IPS-20b (cell line): ENCODE data around the gene MYBPC1.

Experiments
- H3K27ac ChIP-seq: one replicate; pipeline ENCODE4 v1.5.1; 2013; ENCODE audit warnings: low read length
- H3K27me3 ChIP-seq: 2 replicates; pipeline ENCODE4 v1.6.1; 2013; ENCODE audit warnings: mild to moderate bottlenecking, low read length, inconsistent platforms; ENCODE audit not compliant: insufficient read depth
- H3K36me3 ChIP-seq: 2 replicates; pipeline ENCODE4 v1.6.1; 2013; ENCODE audit warnings: low read depth, mild to moderate bottlenecking, inconsistent platforms, low read length, moderate library complexity; ENCODE audit not compliant: insufficient read depth
- H3K4me1 ChIP-seq: 2 replicates; pipeline ENCODE4 v1.6.1; 2013; ENCODE audit warnings: mild to moderate bottlenecking, control low read depth, inconsistent platforms, low read length, moderate library complexity; ENCODE audit not compliant: insufficient read depth
- H3K4me3 ChIP-seq: 2 replicates; pipeline ENCODE4 v1.5.1; 2013; ENCODE audit warnings: mild to moderate bottlenecking, low read length, inconsistent platforms
- H3K9ac ChIP-seq: 2 replicates; pipeline ENCODE4 v1.6.1; 2013; ENCODE audit warnings: low read depth, mild to moderate bottlenecking, inconsistent platforms, low read length, moderate library complexity
- H3K9me3 ChIP-seq: 2 replicates; pipeline ENCODE4 v1.6.1; 2013; ENCODE audit warnings: mild to moderate bottlenecking, low read depth, low read length, inconsistent platforms; ENCODE audit not compliant: insufficient read depth

The MYBPC1 gene

GRCh38 chr12:101686176-101686575, 91.4 kb downstream of the MYBPC1 start:
- Histone ChIP-seq H3K4me3 (no peak overlapping the region), H3K27me3 (no peaks in the 10 kb centered on the region), H3K4me1 (0 out of 2 replicates have a peak, but pooled peaks cover 6% of the 10 kb centered on the region), H3K36me3 (no peaks in the 10 kb centered on the region), H3K9ac (no peak overlapping the region), H3K9me3 (no peaks in the 10 kb centered on the region), H3K27ac (no peak overlapping the region)

GRCh38 chr12:101690544-101691098, 95.8 kb downstream of the MYBPC1 start:
- H3K4me1 ChIP-seq: no peaks in the 10 kb centered on the region
- peaks cover 8% of the 10 kb centered on the region for H3K27me3 ChIP-seq
- H3K9ac ChIP-seq: no peak overlapping the region
- H3K36me3 ChIP-seq: no peaks in the 10 kb centered on the region
- H3K27ac ChIP-seq: no peak overlapping the region
- no peak overlapping the region for H3K4me3 ChIP-seq
- no peaks in the 10 kb centered on the region for H3K9me3 ChIP-seq

DNA sequence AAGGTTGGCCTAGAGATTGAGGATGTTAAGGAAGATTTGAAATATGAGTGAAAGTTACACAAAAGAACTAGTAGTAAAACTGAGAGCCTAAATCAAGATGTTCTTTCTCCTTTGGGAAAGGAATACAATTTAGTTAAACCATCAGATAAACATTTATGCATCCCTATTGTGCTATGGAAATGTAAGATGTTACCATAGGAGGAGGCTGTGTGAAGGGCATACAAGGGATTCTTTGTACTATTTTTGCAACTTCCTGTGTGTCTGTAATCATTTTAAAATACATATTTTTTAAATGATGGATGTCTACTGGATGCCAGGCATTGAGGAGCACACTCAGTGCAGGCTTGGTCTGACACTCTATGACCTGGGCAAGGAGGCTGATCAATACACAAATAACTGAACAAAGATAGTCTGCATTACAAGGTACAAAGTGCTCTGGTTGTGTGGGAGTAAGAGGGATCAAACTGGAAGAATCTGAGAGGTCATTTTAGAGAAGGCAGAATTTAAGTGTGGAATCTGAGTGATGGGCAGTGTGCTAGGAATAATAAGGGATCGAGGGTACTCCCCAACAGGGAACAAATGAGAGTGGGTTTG, 96.8 kb downstream of the MYBPC1 start:
- Histone ChIP-seq H3K36me3 (no peaks in the 10 kb centered on the region), H3K4me3 (no peak overlapping the region), H3K9ac (no peak overlapping the region), H3K27ac (no peak overlapping the region), H3K27me3 (peaks cover 18% of the 10 kb centered on the region), H3K4me1 (0 out of 2 replicates have a peak, but pooled peaks cover 1% of the 10 kb centered on the region), H3K9me3 (no peaks in the 10 kb centered on the region)

DNA sequence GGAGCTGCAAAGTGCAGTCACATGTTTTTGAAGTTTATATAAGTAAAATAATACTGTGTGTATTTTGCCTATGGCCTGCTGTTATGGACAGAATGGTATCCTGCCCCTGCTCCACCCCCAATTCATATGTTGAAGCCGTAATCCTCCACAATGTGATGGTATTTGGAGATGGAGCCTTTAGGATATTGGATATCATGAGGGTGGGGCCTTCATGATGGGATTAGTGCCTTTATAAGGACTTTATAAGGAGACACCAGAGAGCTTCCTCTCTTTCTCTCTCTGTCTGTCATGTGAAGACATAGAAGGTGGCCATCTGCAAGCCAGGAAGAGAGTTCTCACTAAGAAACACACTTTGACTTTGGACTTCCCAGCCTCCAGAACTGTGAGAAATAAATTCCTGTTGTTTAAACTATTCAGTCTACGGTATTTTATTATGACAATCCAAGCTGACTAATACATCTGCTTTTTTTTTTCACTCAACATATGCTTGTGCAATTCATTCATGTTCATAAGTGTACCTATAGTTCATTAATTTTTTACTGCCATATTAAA, 99.6 kb downstream of the MYBPC1 start:
- Histone ChIP-seq H3K9me3 (no peaks in the 10 kb centered on the region), H3K36me3 (no peaks in the 10 kb centered on the region), H3K9ac (no peak overlapping the region), H3K4me1 (peaks cover 3% of the 10 kb centered on the region; the same call in 1 of the 2 replicates), H3K4me3 (no peak overlapping the region), H3K27me3 (peaks cover 33% of the 10 kb centered on the region), H3K27ac (no peak overlapping the region)

DNA sequence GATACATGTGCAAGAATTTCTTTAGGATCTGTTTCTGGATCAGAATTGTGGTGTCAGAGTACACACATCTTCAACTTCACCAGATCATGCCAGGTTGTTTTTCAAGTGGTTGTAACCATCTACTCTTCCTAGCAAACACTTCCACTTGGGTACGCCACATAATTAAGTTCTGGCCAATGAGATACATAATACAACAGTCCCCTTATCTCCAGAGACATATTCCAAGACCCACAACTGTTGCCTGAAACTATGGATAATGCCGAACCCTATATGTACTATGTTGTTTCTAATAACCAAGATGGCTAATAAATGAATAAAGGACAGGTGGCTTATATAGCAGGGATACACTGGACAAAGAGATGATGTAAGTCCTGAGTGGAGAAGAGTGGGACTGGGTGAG, 100.2 kb downstream of the MYBPC1 start:
- H3K4me3 ChIP-seq: no peak overlapping the region
- H3K9me3 ChIP-seq: no peaks in the 10 kb centered on the region
- H3K27ac ChIP-seq: no peak overlapping the region
- no peaks in the 10 kb centered on the region for H3K36me3 ChIP-seq
- peaks cover 3% of the 10 kb centered on the region; the same call in 1 of the 2 replicates for H3K4me1 ChIP-seq
- peaks cover 33% of the 10 kb centered on the region for H3K27me3 ChIP-seq
- no peak overlapping the region for H3K9ac ChIP-seq

DNA sequence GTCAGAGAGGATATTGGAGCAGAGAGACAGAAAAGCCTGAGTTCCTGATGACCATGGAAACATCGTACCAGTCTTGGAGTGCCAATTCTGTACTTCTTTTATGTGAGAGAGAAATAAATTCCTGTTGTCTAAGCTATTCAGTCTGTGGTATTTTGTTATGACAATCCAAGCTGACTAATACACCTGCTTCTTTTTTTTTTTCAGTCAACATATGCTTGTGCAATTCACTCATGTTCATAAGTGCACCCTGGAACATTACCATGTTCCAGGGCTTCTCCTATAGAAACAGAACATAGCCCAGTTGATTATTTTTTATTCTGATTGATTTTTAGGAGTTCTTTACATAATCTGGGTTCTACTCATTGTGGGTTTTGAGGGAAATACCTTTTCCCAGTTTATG, 100.9 kb downstream of the MYBPC1 start:
- no peaks in the 10 kb centered on the region for H3K36me3 ChIP-seq
- no peak overlapping the region for H3K4me3 ChIP-seq
- H3K9ac ChIP-seq: no peak overlapping the region
- H3K9me3 ChIP-seq: no peaks in the 10 kb centered on the region
- peaks cover 33% of the 10 kb centered on the region for H3K27me3 ChIP-seq
- H3K4me1 ChIP-seq: peaks cover 3% of the 10 kb centered on the region; the same call in 1 of the 2 replicates
- H3K27ac ChIP-seq: no peak overlapping the region

DNA sequence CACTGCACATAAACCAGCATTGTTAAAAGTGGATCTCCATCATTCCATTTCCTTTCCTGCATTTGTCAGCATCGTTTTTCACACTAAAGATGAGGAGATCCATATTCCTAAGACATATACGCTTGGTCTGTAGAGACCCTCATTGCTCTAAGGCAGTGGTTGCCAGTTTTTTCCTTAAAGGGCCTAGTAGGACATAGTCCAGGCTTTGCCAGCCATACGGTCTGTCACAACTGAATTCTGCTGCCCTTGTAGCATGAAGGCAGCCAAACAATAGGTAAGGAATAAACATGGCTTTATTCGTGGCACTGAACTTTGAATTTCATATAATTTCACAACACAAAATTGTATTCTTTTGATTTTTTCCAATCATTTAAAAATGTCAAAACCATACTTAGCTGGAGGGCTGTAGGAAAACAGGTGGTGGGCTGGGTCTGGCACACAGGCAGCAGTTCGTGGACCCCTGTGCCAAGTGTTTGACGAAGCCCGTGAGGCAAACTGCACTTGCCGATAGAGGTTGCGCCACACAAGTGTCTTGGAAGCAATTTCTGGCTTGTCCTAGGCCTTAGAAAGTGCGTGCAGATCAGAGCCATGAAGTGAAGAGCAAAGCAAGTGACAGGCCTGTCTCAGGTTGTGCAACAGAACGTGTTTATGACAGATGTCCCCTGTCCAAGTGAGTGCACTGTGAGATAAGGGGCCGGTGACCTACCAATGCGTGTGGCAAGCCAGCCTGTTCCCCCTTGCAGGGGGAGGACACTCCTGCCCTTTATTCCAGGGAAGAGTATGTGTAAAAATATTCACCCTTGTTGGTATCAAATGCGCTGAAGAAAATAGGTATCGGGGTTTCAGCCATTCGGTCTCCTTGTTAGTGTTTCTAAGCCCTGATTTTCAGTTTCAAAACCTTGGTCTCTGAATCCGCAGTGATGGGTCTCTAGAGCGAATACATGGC, 101.8 kb downstream of the MYBPC1 start:
- Histone ChIP-seq H3K27me3 (peaks cover 33% of the 10 kb centered on the region), H3K9me3 (no peaks in the 10 kb centered on the region), H3K36me3 (no peaks in the 10 kb centered on the region), H3K9ac (peak overlapping the region; percentile 76; the same call in 1 of the 2 replicates), H3K4me3 (peak overlapping the region; percentile 89), H3K27ac (no peak overlapping the region), H3K4me1 (peaks cover 3% of the 10 kb centered on the region; the same call in 1 of the 2 replicates)

DNA sequence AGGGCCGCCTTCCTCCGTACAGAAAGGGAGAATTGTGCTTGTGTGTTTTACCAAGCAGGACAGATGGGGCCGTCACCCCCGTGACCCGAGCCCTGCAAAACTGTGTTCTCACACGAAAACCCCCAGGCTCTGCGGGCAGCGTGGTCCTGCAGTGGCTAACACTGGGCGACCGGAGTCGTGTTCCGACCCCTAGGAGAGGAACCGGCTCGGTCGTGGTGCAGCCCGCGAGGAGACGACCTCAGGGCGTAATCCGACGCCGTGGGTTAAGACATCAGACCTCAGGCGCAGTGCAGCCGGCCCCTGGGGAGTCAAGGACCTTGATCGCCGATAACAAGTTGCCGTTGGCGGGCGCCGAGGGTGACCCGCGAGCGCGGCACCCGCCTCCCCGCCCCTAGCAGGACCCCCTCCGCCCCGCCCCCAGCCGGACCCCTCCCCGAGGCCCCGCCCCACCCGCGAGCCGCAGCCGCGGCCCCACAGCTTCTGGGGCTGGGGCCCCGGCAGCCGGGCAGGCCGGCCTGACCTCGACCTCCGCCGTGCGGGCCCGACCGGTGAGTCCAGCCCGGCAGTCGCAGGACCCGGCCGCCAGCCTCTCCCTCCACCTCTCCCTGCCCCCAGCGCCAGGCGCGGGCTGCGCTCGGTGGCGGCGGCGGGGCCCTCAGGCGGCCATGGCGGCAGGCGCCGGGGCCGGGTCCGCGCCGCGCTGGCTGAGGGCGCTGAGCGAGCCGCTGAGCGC, 102.6 kb downstream of the MYBPC1 start, which contains the start of gene CHPT1:
CHPT1 (plus strand) TSS at position 444 of the 733 bp plus-strand sequence; CDS start at position 666, 222 bp downstream.
- Histone ChIP-seq H3K27ac (no peak within 1 kb of the TSS), H3K27me3 (peaks cover 33% of the 10 kb centered on the region), H3K9me3 (no peaks in the 10 kb centered on the region), H3K4me3 (peak within 1 kb of the TSS; percentile 89), H3K9ac (peak within 1 kb of the TSS; percentile 80), H3K4me1 (peaks cover 3% of the 10 kb centered on the region; the same call in 1 of the 2 replicates), H3K36me3 (no peaks in the 10 kb centered on the region)

DNA sequence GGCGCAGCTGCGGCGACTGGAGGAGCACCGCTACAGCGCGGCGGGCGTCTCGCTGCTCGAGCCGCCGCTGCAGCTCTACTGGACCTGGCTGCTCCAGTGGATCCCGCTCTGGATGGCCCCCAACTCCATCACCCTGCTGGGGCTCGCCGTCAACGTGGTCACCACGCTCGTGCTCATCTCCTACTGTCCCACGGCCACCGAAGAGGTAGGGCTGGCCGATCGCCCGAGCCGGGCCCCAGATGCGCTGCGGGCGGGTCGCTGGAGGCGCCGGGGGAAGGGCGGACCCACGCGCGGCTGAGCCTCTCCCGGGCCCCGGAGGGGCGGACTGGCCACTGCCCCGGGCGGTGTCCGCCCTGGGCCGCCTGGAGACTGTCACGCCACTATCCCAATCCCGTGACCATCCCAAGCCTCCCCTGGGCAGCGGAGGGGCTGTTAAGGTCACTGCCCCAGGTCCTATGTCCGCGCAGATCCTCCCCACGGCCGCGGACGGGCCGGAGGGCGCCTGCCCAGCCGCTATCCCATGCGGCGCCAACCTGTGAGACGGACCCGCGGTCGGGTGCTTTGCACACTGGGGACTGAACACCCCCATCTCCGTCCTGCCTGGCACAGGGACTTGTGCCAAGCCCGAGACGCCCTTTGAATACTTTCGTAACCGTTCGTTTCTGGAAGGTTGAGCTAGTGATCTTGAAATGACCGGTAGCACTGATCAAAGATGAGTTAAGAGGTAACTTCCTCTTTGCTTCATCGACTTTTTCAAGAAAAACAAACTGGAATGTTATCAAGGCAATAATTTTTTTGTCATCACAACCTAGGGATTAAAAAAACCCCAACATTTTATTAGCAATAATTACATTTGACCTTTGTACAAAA, 103.4 kb downstream of the MYBPC1 start:
- H3K27ac ChIP-seq: no peak overlapping the region

GRCh38 chr12:101698800-101699347, 104.1 kb downstream of the MYBPC1 start:
- no peak overlapping the region for H3K27ac ChIP-seq

More for the DNA sequence above, 103.4 kb downstream of the MYBPC1 start:
- Histone ChIP-seq H3K4me1 (peaks cover 3% of the 10 kb centered on the region; the same call in 1 of the 2 replicates), H3K9me3 (no peaks in the 10 kb centered on the region), H3K27me3 (peaks cover 33% of the 10 kb centered on the region), H3K36me3 (no peaks in the 10 kb centered on the region), H3K9ac (peak overlapping the region; percentile 80), H3K4me3 (peak overlapping the region; percentile 89)

More at GRCh38 chr12:101698800-101699347, 104.1 kb downstream of the MYBPC1 start:
- no peaks in the 10 kb centered on the region for H3K36me3 ChIP-seq
- H3K9me3 ChIP-seq: no peaks in the 10 kb centered on the region
- peaks cover 3% of the 10 kb centered on the region; the same call in 1 of the 2 replicates for H3K4me1 ChIP-seq
- H3K27me3 ChIP-seq: peaks cover 33% of the 10 kb centered on the region
- peak overlapping the region; percentile 80; the same call in 1 of the 2 replicates for H3K9ac ChIP-seq
- H3K4me3 ChIP-seq: peak overlapping the region; percentile 89
